Hepatocyte (in vitro differentiated cells): ENCODE data around the gene FASTK.

ENCODE experiments used
- EZH2 ChIP-seq: fragments of 200-600 bp; sonication (generic); IDR thresholded peaks from 2 replicates; pipeline ENCODE4 v1.6.1; 2016; ENCODE audit warnings: antibody characterized with exemption, mild to moderate bottlenecking, borderline replicate concordance
- EZH2phosphoT487 ChIP-seq: fragments of 200-600 bp; sonication (generic); IDR thresholded peaks from one replicate; pipeline ENCODE4 v1.6.1; 2018; ENCODE audit warnings: antibody characterized with exemption, mild to moderate bottlenecking, low read depth, moderate library complexity; ENCODE audit not compliant: unreplicated experiment, severe bottlenecking
- TF ChIP-seq, protein P1 (sequence below): fragments of 200-600 bp; sonication (generic); IDR thresholded peaks from 2 replicates; pipeline ENCODE4 v1.5.1; 2016; ENCODE audit warnings: antibody characterized with exemption, mild to moderate bottlenecking; ENCODE audit not compliant: poor library complexity

- TF ChIP-seq EZH2 (no peak), EZH2phosphoT487 (no peak)
- TF ChIP-seq, protein P1, sequence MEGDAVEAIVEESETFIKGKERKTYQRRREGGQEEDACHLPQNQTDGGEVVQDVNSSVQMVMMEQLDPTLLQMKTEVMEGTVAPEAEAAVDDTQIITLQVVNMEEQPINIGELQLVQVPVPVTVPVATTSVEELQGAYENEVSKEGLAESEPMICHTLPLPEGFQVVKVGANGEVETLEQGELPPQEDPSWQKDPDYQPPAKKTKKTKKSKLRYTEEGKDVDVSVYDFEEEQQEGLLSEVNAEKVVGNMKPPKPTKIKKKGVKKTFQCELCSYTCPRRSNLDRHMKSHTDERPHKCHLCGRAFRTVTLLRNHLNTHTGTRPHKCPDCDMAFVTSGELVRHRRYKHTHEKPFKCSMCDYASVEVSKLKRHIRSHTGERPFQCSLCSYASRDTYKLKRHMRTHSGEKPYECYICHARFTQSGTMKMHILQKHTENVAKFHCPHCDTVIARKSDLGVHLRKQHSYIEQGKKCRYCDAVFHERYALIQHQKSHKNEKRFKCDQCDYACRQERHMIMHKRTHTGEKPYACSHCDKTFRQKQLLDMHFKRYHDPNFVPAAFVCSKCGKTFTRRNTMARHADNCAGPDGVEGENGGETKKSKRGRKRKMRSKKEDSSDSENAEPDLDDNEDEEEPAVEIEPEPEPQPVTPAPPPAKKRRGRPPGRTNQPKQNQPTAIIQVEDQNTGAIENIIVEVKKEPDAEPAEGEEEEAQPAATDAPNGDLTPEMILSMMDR, result no peak
Measured at GRCh38 chr7:151045262-151045661, 35.3 kb downstream of the FASTK start.
